Esophagus muscularis mucosa (tissue), 4 donors: ENCODE data around the gene DNASE1L2. TPM values are rescaled to one million over a fixed set of nuclear protein-coding genes. Genes with fewer than 3 reads are reported as not detected.
"Not testable (repeated sequence)": the region's sequence is repeated elsewhere in the genome, so short reads cannot be mapped to it uniquely, and the experiment has no call there.

Experiments used
- DNase-seq: peaks from one replicate; pipeline ENCODE4 v3.0.0-alpha.2; 2017; ENCODE audit errors: extremely low spot score
- H3K27ac ChIP-seq, 4 donors: fragments of 200-600 bp; sonication (generic); replicated peaks in 1 of 4; 1 replicate in 3 of 4; 2 replicates in 1 of 4; pipeline ENCODE4 v1.5.1; 2016 to 2019; ENCODE audit warnings: mild to moderate bottlenecking in 1 of 4
- H3K27me3 ChIP-seq, 4 donors: fragments of 200-600 bp; sonication (generic); one replicate each; pipeline versions ENCODE4 v1.5.1 to v1.6.0; 2016 to 2019
- H3K36me3 ChIP-seq, 4 donors: fragments of 200-600 bp; sonication (generic); one replicate each; pipeline ENCODE4 v1.5.1; 2016 to 2019
- H3K4me1 ChIP-seq, 4 donors: fragments of 200-600 bp; sonication (generic); one replicate each; pipeline ENCODE4 v1.5.1; 2016 to 2019
- H3K4me3 ChIP-seq, 4 donors: fragments of 200-600 bp; sonication (generic); 1 replicate in 2 of 4; 2 replicates in 2 of 4; pipeline ENCODE4 v1.5.1; 2016 to 2019; ENCODE audit warnings: mild to moderate bottlenecking in 4 of 4, moderate library complexity in 1 of 4
- H3K9me3 ChIP-seq, 4 donors: fragments of 200-600 bp; sonication (generic); 1 replicate in 3 of 4; 2 replicates in 1 of 4; pipeline ENCODE4 v1.5.1; 2016 to 2019
- CTCF ChIP-seq, 3 experiments: fragments of 200-600 bp in 2 of 3; fragments of 450-650 bp in 1 of 3; sonication (generic) in 2 of 3; IDR thresholded peaks; one replicate each; pipeline ENCODE4 v1.5.1; 2017 to 2019; ENCODE audit warnings: antibody characterized with exemption in 3 of 3, mild to moderate bottlenecking in 2 of 3, moderate library complexity in 1 of 3
- EP300 ChIP-seq: sonication (generic); formaldehyde crosslinking; IDR thresholded peaks from one replicate; pipeline ENCODE4 v1.6.1; 2017; ENCODE audit warnings: antibody characterized with exemption
- POLR2A ChIP-seq: fragments of 450-650 bp; IDR thresholded peaks from one replicate; pipeline ENCODE4 v1.6.1; 2017; ENCODE audit warnings: antibody characterized with exemption, moderate library complexity, mild to moderate bottlenecking, low read depth
- POLR2AphosphoS5 ChIP-seq, 2 donors: sonication (generic); formaldehyde crosslinking; IDR thresholded peaks; one replicate each; pipeline ENCODE4 v1.6.1; 2017; ENCODE audit warnings: antibody characterized with exemption in 2 of 2
- WGBS: methylation state at CpG from one replicate; pipeline ENCODE4 v1.1.5; 2018; 5-methylcytosine and 5-hydroxymethylcytosine counted together
- intact Hi-C: fragments of 100-400 bp; cut with DNase I; formaldehyde crosslinking; loops from one replicate; pipeline ENCODE4 v1.15.1; 2023
- total RNA-seq, 4 donors: library from RNA; depleted of rRNA; stranded (reverse); fragments of >200 nt; gene quantifications; one replicate each; pipeline versions ENCODE4 v1.1.0 to v1.2.1, GENCODE V29; 2016

Gene DNASE1L2
- total RNA-seq, 4 donors from 2014 or later = 0.50 to 0.86 (median 0.67) TPM

GRCh38 chr16:2199621-2200139, 36.6 kb upstream of the DNASE1L2 start:
- Histone ChIP-seq H3K36me3 (no peaks in the 10 kb centered on the region), H3K4me1 (peaks cover 11 to 26% (median 23%) of the 10 kb centered on the region in 4 donors), H3K27me3 (peaks cover 8 to 40% (median 22%) of the 10 kb centered on the region in 4 donors), H3K4me3 (no peak overlapping the region), H3K27ac (no peak overlapping the region), H3K9me3 (no peaks in the 10 kb centered on the region)
- intact Hi-C loops = no loop called here
- TF ChIP-seq EP300 (no peak), POLR2AphosphoS5 (IDR thresholded peaks at IDR 0.05) (no peak), POLR2A (no peak), CTCF (IDR thresholded peaks at IDR 0.05) (no peak)
- DNase-seq = no peak
- 50% methylated on average over 2 of the region's 14 CpGs for WGBS

DNA sequence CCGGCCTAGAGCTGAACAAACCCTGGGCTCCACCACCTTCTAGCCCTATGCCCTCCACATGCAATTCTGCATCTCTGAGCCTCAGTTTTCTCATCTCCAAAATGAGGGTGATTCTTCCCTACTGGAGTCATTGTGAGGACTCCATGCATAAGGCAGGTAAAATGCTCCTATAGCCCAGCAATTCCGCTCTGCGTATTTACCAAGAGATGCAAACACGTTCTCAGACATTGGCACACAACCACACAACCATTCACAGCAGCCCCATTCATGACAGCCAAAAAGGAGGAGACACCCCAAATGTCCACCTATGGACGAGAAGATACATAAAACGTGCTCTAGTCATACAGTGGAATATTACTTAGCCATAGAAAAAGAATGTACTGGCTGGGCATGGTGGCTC, 35.9 kb upstream of the DNASE1L2 start:
- peaks cover 9 to 23% (median 21%) of the 10 kb centered on the region in 4 donors for H3K4me1 ChIP-seq
- no peak overlapping the region for H3K27ac ChIP-seq
- DNase-seq = no peak
- no peaks in the 10 kb centered on the region for H3K9me3 ChIP-seq
- intact Hi-C loops = no loop called here
- H3K27me3 ChIP-seq = peaks cover 8 to 33% (median 18%) of the 10 kb centered on the region in 4 donors
- no peaks in the 10 kb centered on the region for H3K36me3 ChIP-seq
- no peak overlapping the region for H3K4me3 ChIP-seq
- 82% methylated on average over 5 of the region's 6 CpGs for WGBS
- TF ChIP-seq EP300 (no peak), CTCF (IDR thresholded peaks at IDR 0.05) (no peak), POLR2AphosphoS5 (IDR thresholded peaks at IDR 0.05) (no peak), POLR2A (no peak)

- H3K4me3 ChIP-seq, intact Hi-C loops, H3K27me3 ChIP-seq, H3K9me3 ChIP-seq, DNase-seq, H3K27ac ChIP-seq: not testable (repeated sequence)
- peaks cover 4 to 19% (median 18%) of the 10 kb centered on the region in 4 donors for H3K36me3 ChIP-seq
- 95% methylated on average over 8 of the region's 8 CpGs for WGBS
- peaks cover 14 to 29% (median 23%) of the 10 kb centered on the region in 4 donors for H3K4me1 ChIP-seq
Measured at GRCh38 chr16:2203119-2203688, 33.0 kb upstream of the DNASE1L2 start.

DNA sequence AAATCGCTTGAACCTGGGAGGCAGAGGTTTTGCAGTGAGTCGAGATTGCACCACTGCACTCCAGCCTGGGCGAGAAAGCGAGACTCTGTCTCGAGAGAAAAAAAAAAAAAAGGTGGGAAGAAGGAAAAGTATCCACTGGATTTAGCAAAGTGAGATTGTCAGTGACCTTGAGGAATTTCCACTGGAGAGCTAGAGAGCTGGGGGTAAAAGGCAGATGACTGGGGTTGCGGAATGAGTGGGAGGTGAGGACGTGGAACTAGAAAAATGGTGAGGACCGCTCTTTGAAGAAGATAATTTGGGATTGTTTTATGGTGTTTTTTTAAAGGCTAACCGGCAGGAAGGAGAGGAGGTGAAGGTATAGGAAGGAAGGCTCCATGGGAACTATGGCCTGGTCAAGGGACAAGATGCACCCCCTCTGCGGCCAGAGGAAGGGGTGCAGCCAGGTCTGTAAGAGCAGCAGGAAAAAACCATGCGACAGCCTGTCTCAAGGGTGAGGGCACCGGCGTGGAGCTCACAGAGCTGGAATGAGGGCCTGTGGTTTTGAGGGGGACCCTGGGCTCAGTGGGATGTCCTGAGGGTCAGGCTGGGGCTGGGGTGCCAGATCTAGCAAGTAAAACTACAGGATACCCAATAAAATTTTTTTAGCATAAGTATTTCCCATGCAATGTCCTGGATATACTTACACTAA, 31.7 kb upstream of the DNASE1L2 start:
- WGBS = 77% methylated on average over 13 of the region's 13 CpGs
- Histone ChIP-seq H3K27ac (peak overlapping the region; percentile 90 to 97 (median 96)), H3K9me3 (no peaks in the 10 kb centered on the region), H3K27me3 (no peaks in the 10 kb centered on the region), H3K36me3 (peaks cover 14 to 33% (median 31%) of the 10 kb centered on the region in 4 donors), H3K4me3 (peak overlapping the region; percentile 65 to 87 (median 78)), H3K4me1 (peaks cover 14 to 29% (median 23%) of the 10 kb centered on the region in 4 donors)
- no peak for DNase-seq
- TF ChIP-seq CTCF (IDR thresholded peaks at IDR 0.05) (no peak), POLR2AphosphoS5 (IDR thresholded peaks at IDR 0.05) (no peak), POLR2A (no peak), EP300 (no peak)
- intact Hi-C loops = no loop called here
